HG02623 (cell line): ENCODE measurements around the gene LEFTY1.

ENCODE experiments used
- ATAC-seq: cut with Tn5 transposase; IDR thresholded peaks from one replicate; pipeline ENCODE4 v1.9.1; 2021; ENCODE audit warnings: moderate library complexity; ENCODE audit not compliant: unreplicated experiment

The LEFTY1 gene

GRCh38 chr1:225917101-225917500 lies 28.2 kb upstream of the LEFTY1 start:
- no peak for ATAC-seq

DNA sequence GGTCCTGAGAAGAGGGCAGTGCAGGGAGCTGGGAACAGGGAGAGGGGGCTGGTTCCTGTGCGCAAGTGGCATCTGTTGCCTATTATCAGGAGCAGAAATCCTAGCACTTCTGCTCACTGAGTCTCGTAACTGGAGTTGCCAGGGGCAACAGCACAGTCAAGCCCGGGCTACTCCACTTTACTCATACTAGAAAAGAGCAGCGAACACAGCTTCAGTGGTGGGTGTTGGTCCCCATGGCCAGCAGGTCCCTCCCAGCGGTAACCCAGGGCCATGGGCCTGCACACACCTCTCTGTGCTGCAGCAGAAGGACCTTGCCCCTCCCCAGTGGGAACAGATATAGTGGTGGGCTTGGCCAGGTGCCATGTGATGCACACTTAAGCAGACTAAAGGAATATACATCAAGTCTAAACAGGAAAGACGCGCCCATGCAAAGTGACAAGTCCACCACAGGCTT lies 26.6 kb upstream of the LEFTY1 start:
- no peak for ATAC-seq

GRCh38 chr1:225914947-225915346 lies 26.0 kb upstream of the LEFTY1 start:
- ATAC-seq: no peak

GRCh38 chr1:225914391-225914790 lies 25.4 kb upstream of the LEFTY1 start:
- no peak for ATAC-seq

DNA sequence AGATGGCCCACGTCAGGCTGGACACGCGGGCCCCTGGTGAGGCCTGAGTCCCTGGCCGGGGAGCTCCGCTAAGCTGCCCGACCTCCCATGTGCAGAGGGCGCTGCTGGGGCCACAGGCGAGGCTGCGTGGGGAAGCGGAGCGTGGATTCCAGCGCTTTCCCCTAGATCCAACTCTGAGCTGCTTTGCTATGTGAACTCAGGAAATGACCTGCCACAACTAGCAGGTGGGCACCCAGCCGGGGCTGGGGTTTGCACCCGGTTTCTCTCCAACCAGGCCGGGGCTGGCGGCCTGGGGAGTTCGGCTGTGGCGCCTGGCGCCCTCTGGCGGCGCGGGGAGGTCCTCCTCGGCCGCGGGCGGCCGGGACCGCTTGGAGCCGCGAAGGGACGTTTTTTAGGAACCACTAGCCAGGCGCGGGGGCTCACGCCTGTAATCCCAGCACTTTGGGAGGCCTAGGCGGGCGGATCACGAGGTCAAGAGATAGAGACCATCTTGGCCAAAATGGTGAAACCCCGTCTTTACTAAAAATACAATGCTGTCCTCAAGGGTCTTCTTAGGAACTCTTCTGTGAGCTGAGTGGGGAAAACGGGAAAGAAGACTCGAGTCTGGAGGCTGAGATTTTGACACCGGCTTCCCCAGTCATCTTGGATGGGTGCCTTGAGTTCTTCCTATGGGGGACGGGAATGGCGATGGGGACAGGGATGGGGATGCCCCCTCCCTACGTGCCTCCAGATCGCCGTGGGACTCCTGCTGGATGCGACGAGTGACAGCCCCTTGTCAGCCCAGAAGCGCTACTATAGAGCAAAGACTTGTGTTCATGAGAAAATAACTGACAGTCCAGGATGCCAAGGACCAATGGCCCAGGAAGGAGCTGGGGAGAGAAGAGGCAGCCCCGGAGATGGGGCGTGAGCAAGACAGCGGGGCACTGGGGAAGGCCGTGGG lies 22.5 kb upstream of the LEFTY1 start:
- no peak for ATAC-seq

DNA sequence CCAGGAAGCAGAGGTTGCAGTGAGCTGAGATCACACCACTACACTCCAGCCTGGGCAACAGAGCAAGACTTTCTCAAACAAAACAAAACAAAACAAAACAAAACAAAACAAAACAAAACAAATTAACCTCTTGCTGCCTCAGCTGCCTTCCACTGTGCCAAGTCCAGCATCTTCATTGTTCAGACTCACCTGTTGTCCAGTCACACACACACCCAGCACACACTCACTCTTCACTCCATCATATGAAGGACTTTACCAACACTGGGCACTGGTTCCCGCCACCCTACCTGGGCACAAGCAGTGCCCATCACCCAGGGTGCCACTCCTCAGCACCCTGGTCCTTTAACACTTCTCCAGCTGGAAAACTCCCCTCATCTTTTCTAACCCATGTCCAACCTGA lies 20.5 kb upstream of the LEFTY1 start:
- no peak for ATAC-seq

DNA sequence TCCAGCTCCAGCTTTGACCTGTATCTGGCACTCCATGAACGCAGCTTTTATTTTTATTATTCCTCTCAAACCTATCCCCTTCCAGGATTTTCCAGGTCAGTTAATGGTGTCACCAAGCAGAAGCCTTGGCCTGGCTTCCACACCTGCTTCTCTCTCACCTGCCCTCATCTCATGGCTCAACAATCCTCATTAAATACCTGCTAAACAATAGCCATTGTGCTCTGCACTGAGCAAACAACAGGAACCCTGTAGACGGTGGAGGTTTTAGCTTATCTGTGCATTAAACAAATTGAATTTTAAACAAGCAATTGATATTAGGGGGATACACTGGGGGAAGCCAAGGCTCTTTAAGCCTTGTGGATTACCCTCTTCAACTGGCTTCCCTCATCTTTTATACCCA lies 19.8 kb upstream of the LEFTY1 start:
- ATAC-seq: no peak

DNA sequence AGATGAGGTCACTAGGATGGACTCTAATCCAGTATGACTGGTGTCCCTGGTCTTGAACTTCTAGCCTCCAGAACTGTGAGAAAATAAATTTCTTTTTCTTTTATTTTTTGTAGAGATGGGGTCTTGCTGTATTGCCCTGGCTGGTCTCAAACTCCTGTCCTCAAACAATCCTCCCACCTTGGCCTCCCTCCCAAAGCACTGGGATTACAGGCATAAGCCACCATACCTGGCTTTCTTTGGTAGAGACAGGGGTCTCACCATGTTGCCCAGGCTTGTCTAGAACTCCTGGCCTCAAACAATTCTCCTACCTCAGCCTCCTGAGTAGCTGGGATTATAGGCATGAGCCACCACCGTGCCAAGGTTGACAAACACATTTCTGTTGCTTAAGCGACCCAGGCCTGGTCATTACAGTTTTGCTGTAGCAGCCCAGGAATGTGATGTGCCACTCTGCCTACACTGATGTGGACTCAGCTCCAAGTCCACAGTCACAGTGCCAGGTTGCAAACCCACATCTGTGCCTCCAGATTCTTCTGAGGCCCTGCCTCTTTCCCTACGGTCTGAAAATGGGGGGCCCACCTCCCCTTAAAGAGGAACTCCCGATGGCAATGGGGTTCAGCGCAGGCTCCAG lies 19.2 kb upstream of the LEFTY1 start:
- no peak for ATAC-seq

DNA sequence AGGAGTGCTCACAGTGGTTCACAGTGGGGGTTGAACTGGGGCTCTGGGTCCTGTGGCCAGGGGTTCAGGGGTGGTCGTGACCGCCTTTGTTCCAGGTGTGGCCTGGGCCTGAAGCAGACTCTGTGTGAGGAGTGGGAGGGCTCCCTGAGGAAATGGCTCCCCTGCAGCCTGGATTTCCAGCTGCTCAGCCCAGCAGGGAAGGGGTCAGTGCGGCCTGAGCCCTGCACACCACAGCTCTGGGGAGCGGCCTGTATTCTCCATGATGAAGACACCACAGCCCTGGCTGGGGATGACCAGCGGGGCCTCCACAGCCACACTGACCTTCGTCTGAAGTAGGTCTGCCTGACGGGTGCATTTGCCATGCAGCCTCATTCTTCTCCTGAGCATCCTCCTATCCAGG lies 18.4 kb upstream of the LEFTY1 start:
- ATAC-seq: no peak

DNA sequence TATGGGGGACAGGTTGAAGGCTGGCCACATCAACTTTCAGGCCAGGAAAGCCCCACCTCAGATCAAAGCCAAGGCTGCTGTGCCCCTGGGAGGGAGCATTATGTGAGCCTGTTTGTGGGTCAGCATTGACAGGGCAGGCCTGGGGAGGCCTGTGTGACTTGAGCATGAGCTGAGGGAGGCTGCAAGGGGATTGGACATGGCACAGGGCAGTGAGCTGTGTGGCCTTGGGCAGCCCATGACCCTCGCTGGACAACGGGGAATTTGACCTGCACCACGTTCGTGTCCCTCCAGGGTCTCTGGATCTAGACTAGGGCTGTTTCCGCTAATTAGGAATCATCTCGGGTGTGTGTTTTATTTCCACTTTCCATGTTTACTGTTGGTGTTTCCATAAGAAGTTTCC lies 17.5 kb upstream of the LEFTY1 start:
- no peak for ATAC-seq

- no peak for ATAC-seq
Observed at GRCh38 chr1:225903623-225904022, 14.7 kb upstream of the LEFTY1 start.

GRCh38 chr1:225899044-225899925 lies 10.3 kb upstream of the LEFTY1 start:
- ATAC-seq: no peak

GRCh38 chr1:225897595-225898514 lies 8.9 kb upstream of the LEFTY1 start:
- no peak for ATAC-seq

DNA sequence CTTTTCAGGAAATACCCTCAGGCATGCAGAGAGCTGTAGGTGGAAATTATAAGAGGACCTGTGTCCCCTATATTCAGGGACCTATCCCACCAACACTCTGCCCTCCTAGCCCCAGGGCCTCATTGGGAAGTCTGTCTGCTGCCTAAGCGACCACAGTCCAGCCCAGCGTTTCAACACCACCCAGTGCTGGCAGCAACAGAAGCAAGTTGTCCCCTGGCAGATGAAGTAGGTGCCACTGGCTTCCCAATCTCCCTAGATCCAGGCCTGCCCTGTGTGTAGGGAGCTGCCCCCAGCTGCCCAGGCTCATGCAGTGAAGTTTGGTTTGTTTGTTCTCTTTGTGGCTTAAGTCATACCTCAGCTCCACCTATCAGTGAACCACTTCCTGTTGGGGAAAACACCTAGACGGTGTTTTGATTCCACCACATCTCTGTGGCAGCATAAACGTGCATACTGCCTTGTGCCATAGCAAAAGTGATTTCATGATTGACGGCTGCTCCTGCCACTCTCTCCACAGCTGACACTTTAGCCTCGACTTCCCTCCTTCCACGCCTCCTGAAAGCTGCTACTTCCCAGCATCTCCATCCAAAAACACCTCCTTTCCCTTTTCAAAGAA lies 8.1 kb upstream of the LEFTY1 start:
- peak; percentile 100 for ATAC-seq

- ATAC-seq: no peak
Observed at GRCh38 chr1:225896494-225896893, 7.5 kb upstream of the LEFTY1 start.

DNA sequence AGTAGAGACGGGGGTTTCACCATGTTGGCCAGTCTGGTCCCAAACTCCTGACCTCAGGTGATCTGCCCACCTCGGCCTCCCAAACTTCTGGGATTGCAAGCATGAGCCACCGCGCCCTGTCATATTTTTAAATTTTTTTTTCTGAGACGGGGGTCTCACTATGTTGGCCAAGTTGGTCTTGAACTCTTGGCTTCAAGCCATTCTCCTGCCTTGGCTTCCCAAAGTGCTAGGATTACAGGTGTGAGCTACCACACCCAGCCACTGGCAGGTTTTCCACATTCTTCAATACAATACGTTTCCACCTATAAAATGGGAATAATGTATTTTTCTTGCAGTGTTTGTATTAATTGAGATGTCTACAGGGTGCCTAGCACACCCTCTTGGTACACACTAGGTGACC lies 3.4 kb upstream of the LEFTY1 start:
- no peak for ATAC-seq

- no peak for ATAC-seq
Observed at GRCh38 chr1:225891229-225891972, 2.5 kb upstream of the LEFTY1 start.

DNA sequence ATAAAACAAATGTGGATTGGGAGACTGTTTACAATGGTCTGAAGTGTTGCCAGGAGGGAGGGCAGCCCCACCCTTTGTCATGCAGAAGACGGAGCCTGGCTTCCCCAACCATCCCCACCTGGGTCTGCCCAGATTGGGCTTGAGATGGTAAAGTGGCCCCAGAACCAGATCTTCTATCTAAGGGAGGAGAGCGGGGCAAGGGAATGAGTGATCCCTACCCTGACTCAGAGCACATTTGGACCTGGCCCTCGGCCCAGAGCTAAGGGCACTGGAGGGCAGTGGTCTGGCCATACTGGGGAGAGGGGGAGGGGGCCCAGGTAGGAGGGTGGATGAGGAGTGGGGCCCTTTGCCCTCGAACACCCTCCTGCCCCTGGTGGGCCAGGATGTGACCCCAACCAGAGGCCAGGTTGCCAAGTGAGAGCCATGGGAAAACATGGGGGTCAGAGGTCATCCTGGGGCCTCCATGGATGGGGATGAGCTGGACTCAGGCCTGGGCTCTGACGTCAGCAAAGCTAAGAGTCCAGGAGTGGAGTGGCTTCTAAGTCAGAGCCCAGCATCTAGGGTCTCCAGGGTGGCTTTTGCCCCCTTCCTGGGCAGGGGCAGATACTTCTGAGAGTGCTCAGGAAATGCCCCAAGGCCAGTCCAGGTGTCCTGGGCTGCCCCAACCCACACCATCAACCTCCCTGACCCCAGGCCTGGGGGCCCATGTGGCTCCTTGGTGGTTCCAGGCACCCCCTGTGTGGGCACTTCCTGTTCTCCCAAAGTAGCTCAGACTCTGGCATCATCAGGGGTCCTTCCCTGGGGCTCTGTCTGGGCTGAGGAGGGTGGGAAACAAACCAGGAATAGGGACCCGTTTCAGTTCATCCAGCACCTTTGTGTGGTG lies 1.6 kb upstream of the LEFTY1 start:
- ATAC-seq: no peak
